PC-3 (cell line): ENCODE results near the gene COG8.

Source experiments
- CTCF ChIP-seq: fragments of 300-600 bp; sonication (generic); conservative IDR thresholded peaks from 2 replicates; pipeline ENCODE4 v1.5.1; 2017; ENCODE audit warnings: antibody characterized with exemption, low read depth, mild to moderate bottlenecking, low read length
- EZH2 ChIP-seq: fragments of 300-600 bp; sonication (generic); IDR thresholded peaks from one replicate; pipeline ENCODE4 v1.6.1; 2017; ENCODE audit warnings: antibody characterized with exemption, mild to moderate bottlenecking, low read length; ENCODE audit not compliant: unreplicated experiment

DNA sequence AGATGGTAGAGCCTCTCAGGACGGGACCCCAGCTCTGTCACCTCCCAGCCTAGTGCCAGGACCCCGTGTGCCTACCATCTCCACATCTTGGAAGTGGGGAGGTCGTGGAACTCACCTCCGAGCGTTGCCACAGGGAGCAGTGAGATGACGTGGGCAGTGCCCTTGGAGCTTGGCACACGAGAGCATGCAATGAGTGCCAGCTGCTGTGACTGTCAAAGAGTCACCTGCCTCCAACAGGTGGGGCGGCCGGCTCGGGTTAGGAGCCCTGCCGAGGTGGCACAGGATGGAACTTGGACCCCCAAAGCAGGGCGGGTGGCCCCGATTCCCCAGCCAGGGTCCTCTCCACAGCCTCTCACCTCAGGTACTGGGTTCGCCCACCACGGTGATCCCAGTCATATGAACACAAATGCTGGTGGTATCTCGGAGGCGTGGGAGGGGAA is 22.7 kb downstream of the COG8 start:
- TF ChIP-seq CTCF (no peak), EZH2 (no peak)
